HG03460 (cell line): ENCODE results near the gene TBXAS1.

ENCODE experiments used
- ATAC-seq: cut with Tn5 transposase; IDR thresholded peaks from one replicate; pipeline ENCODE4 v1.9.1; 2021; ENCODE audit not compliant: unreplicated experiment

Gene TBXAS1

DNA sequence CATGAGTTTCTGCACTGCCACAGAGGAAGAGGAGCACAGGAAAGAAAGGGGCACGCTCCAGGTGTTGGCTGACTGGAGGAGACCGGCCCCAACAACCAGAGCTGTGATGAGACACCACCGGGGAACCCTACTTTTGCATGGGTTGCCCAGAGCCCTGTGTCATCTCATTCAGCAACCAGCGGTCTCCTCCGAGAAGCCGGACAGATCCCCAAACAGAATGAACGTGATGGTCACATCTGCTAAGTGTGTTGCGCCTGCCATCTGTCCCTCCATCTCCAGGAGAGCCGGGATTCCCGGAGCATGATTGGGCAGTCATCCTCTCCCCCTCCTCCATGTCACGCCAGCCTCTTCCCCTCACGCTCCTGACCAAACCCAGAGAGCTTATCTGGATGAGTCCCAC, 210.8 kb downstream of the TBXAS1 start:
- ATAC-seq = no peak

DNA sequence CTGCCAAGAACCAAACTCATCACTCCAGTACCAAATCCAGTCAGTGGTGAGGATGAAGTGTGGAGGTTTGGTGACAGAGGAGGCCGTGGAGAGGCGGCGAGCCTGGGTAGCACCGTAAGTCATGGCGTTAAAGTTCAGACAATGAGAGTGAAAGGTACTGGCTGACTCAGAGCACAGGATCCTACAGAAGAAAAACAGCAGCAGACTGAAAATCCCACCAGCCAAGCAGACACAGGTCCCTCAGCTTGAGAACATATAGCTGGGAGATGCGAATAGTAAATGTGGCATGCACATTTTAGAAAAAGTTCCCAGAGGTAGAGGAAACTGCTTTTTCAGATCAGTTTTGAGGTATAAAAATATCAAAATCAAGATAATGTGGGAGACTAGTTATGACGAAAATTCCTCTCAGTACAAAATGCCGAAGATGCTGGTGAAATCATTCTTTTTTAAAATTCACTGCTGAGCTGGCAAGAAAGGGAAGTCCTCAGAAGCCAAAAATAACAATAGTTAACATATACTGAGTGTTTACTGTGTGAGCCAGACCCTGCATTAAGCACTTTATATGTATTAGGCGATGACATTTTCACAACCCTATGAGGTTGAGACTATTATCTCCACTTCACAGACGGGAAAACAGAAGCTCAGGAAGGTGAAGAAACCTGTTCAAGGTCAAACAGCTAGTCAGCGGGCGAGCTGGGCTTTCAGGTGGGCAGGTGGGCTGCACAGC, 212.8 kb downstream of the TBXAS1 start:
- ATAC-seq = no peak

DNA sequence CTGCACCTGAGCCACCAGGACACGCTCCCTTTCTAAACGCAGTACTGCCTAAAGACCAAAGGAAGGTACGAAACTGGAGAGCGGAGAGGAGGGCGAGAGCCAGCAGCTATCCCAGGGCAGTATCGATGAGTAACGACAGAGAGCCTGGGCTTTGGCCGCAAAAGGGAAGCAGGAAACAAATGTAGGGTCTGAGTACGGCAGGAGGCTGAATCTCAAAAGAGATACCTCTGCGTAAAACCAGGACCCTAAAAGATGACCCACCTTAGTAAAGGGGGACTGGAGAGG, 213.3 kb downstream of the TBXAS1 start:
- ATAC-seq = no peak

- ATAC-seq = no peak
Observed at GRCh38 chr7:140044251-140044650, 215.2 kb downstream of the TBXAS1 start.

- ATAC-seq = no peak
Observed at GRCh38 chr7:140045697-140046096, 216.6 kb downstream of the TBXAS1 start.

GRCh38 chr7:140047197-140047596, 218.1 kb downstream of the TBXAS1 start:
- ATAC-seq = no peak

DNA sequence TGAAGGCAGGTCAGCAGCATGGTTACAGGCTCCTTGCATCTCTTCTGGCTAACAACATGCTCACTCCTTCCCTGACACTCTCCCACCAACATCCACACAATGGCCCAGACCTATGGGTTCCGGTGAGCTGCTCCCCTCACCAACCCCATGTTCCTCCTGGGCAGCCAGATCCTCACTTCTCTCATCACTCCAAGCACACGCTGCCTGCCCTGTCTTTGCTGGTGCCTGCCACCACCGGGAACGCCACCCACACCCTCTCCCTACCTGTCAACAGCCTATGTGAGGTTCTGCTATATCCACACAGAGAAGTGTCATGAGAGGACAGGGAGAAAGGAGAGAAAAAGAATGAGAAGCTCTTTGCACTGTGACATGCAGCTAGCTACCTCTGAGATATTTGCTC, 219.1 kb downstream of the TBXAS1 start:
- ATAC-seq = no peak

DNA sequence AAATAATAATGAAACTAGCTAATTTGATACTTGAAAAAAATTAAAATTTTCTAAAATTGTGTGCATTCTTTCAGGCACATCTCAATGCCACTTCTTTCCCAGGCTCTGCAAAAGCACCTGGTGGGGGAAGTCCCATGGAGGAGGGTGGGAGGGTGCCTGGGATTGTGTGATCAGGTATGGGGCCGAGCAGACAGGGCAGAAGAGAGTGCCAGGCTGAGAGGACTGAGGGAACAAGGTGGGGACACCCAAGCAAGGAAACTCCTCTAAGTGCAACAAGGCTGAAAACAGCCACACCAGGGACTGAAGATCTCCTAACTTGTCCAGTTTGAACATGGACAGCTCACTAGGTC, 219.9 kb downstream of the TBXAS1 start:
- ATAC-seq = no peak

DNA sequence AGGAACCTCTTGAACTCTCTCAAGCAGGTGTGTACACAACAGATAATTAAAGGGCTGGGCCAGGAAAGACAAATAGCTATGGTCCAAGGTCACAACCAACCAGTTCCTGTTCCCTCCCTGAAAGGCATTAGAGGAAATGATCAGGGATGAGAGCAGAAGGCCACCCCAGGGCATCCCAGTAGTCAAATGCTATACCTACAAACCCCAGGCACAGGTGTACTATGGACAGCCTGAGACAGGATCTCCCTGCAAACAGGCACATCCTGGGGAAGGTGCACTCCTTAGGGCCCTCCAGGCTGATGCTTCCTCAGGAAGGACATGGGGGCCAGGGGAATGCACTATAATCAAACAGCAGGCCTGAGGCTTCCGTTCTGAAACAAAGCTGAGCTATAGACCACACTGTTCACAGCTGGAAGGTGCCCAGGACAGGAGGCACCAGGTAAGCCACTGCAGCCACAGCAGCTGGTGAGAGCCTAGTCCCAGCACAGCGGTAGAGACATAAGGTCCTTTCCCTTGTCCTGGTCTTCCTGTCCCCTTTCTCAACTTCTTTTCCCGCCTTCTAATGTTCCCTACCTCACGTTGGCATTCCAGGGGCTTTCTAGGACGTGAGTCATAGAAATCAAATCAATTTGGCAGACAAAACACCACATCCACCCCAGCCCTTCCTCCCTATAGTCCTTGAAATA, 220.4 kb downstream of the TBXAS1 start:
- no peak for ATAC-seq

- ATAC-seq = no peak
Observed at GRCh38 chr7:140050100-140050499, 221.0 kb downstream of the TBXAS1 start.

DNA sequence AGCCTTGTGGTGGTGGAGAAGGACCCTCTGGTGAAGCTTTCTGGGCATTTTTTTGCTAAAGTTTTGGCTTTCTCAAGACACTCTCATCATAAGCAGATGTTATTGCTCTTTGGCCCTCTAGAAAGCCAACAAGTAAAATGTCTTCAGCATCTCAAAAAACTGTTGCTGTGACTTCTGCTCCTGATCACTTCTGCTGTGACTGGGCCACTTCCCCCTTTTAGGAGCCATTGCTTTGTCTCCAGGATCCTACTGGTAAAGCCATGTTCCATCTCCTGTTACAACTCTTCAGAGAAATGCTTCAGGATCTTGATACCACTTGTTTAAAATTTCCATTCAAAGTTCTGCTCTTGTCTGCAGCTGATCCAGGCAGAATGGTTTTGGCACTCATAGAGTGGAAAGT, 222.8 kb downstream of the TBXAS1 start:
- no peak for ATAC-seq

DNA sequence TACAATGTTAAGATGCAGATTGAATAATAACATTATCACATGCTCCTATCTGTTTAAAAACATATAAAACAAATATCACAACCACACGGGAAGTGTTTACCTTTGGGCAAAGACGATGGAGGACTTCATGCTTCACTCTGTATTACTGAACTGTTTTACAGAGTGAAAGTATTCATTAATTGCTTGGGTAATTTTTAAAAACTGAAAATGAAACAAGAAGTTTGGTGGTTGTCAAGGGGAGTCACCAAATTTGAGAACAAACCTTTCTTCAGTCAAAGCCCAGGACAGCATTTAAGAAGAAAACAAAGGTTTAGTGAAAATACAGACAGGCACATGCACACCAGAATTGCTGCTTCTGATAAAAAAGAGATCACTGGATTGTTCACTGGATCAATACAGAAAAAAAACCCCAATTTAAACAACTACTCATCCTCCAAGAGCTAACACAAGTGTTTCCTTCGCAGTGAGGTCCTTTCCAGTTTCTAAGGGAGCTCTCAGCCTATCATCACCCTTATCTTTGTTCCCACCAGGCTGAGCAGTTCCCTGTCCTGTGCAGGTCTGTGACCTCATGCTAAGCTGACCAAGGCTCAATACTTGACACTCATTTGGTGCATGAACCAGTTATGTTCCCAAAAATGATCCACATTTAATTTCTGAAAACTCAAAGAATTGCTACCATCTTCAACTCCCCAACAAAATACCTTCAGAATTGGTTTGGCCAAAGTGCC, 224.9 kb downstream of the TBXAS1 start:
- ATAC-seq = peak; percentile 92

- ATAC-seq = no peak
Observed at GRCh38 chr7:140054751-140055150, 225.7 kb downstream of the TBXAS1 start.

- no peak for ATAC-seq
Observed at GRCh38 chr7:140055833-140056232, 226.8 kb downstream of the TBXAS1 start.

DNA sequence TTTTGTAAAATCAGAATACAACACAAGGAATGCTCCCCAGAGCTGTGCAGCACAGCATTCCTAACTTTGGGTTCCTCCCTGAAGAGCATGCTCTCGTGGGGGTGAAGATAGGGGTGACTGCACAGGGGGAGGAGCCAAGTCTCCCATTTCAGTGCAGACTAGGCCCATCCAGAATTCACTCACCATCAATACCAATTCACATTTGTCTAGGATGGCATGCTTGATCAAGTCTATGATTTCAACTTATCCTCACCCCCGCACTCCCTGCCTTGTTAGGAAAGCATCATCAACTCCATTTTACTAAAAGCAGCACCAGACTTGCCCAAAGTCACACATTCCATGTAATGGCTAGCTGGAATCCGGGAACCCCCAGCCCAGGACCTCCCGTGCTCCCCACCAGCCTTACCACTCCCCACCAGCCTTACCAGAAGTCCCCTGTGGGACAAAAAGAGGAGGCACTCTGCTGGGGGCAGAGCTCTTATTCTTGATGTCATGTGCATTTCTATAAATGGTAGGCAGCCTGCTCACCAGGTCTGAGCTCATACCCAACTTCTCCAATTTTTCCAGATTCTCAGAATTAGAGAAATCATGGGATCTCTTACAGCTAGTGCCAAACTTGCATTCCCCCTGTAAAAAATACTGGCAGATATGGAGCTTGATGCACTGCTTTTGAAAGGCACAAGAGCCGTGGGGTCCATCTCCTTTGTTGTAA, 227.5 kb downstream of the TBXAS1 start:
- no peak for ATAC-seq

- no peak for ATAC-seq
Observed at GRCh38 chr7:140057143-140057535, 228.1 kb downstream of the TBXAS1 start.

GRCh38 chr7:140058517-140058916, 229.5 kb downstream of the TBXAS1 start:
- no peak for ATAC-seq

DNA sequence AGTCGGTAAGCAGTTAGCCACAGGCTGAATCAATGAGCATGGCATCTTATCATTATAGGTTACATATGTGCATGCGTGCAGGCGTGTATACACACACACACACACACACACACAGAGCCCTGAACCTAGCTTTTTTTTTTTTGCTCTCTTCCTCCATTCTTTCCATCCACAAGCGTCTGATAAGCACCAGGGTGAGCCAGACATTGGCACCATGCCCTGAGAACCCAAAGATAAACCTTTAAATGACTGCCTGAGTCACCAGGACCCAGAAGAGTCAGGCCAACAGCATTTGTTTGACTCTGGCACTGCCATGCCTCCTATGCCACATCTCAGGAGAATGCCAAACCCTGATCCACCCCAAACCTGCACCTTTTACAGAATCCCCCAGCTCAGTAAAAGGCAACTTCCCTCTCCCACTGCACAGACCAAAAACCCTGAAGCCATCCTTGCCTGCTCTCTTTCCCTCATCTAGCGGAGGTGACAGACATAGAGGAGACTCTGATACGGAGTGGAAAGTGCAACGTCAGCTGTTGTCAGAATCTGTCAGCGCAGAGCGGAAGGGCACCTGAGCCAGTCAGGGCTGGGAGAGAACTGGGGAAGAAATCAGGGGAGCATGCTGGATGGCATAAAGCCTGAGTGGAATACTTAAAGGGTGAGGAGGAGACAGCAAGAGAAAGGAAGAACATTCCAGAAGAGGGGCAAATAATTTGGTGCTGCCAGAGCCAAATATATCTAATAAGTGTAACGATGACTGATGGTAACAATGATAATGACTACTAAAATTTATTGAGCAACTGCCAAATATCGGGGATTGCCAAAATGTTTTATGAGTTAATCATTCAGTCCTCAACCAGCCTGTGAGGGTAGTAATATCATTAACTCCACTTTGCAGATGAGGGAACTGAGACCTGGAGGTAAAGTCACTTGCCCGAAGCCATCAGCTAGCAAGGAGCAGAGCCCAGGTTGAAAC, 230.5 kb downstream of the TBXAS1 start:
- no peak for ATAC-seq

- ATAC-seq = no peak
Observed at GRCh38 chr7:140060243-140060630, 231.2 kb downstream of the TBXAS1 start.

DNA sequence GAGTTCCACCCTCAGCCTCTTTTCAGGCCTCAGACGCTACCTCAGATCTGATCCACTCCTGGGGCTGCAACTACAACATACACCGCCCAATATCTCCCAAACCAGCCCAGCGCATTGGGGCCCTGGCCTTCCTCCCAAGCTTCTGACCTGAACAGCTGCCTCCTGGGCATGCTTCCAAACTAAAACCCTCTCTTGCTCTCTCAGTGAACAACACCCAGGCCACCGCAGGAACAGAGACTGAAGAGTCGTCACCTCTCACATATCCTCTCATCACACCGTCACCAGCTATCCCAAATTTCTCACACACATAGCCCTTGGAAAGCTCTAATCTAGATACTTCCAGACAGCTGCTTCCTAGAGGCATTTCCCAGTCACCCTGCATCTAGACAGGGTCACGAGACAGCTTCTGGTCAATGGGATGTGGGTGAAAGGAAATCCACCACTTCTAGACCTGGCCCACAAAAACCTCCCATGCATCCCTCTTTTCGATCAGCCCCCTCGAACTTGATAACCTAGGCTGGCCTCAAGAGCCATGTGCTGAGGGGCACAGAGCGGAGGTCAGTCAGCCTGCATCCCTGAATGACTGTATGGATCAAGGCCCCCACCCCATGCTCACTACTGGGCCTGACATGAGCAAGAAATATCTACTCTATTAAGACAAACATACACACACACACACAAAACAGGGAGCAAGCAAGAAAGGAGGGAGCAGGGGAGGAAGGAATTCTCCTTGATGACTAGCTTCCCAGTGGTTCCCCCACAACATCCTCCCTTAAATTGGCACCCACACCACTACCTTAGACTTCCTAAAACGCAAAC, 231.9 kb downstream of the TBXAS1 start:
- ATAC-seq = no peak
